SH-SY5Y (cell line): Measurements from ENCODE around the gene TUT7.

ENCODE experiments used
- GATA2 ChIP-seq: IDR thresholded peaks from 2 replicates; pipeline ENCODE4 v1.6.1; 2011; ENCODE audit warnings: mild to moderate bottlenecking, low read depth, low read length
- GATA3 ChIP-seq: IDR thresholded peaks from 2 replicates; pipeline ENCODE4 v1.6.1; 2011; ENCODE audit warnings: low read depth, mild to moderate bottlenecking, low read length, moderate library complexity

The TUT7 gene

GRCh38 chr9:86352440-86353077 is 1.7 kb downstream of the TUT7 start:
- TF ChIP-seq GATA2 (no peak), GATA3 (no peak)

DNA sequence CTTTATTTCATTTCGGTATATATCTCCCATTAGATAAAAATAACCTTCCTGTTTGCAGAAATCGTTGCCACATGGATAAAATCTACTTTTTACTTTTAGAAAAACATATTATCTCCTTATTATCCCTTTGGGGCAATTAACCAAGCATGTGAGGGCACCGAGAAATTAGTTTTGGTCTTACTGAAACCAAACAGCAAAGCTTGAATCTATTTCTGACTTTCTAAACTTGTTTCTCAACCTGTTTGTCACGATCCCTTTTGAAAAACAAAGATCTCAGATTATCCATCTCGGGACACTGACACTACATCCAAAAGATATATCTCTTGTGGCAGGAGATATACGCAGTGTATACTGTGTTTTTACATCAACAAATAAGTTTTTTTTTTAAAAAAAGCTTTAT is 2.3 kb downstream of the TUT7 start:
- TF ChIP-seq GATA3 = no peak
- TF ChIP-seq GATA2 = no peak

DNA sequence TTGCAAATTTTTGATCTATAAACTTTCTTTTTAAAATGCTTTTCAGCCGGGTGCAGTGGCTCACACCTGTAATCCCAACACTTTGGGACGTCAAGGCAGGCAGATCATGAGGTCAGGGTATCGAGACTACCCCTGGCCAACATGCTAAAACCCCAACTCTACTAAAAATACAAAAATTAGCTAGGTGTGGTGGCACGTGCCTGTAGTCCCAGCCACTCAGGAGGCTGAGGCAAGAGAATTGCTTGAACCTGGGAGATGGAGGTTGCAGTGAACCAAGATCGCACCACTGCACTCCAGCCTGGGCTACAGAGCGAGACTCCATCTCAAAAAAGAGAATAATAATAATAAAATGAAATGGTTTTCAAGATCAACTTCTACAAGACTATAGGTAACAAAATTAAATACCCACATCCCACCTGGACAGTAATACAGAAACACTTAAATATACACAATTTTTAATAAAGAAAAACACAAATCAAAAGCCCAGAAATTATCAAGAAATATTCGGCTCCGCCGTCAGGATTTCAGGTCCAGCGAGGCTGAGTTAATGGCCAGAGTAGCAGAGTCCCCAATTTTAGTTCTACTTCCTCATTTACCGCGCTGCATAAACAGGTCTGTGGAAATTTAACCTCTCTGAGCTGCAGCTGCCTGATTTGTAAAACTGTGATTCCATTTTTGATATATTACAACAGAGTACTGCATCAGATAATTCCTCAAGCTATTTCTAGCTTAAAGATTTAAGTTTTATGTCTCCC is 4.0 kb downstream of the TUT7 start:
- TF ChIP-seq GATA2 (no peak), GATA3 (no peak)

DNA sequence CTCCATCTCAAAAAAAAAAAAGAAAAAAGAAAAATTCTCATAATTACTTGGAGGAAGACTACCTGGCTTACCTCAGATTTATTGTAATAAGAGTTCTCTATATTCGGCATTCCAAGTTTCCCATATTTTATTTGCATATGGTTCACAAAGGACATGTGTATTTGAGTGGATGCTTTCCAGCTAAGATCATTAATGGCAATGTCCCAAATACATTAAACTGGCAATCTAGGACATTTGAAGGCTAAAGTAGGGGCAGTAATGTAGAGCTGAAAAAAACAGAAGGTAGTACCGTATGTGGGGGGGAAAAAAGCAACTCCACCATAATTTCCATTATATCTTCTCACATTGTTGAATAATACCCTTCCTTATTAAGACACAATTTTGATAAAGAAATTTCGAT is 4.9 kb downstream of the TUT7 start:
- TF ChIP-seq GATA3 (no peak), GATA2 (no peak)

GRCh38 chr9:86347991-86348390 is 6.2 kb downstream of the TUT7 start:
- TF ChIP-seq GATA2 = no peak
- no peak for TF ChIP-seq GATA3

- TF ChIP-seq GATA3 = no peak
- no peak for TF ChIP-seq GATA2
Measured at GRCh38 chr9:86344818-86345217, 9.4 kb downstream of the TUT7 start.

DNA sequence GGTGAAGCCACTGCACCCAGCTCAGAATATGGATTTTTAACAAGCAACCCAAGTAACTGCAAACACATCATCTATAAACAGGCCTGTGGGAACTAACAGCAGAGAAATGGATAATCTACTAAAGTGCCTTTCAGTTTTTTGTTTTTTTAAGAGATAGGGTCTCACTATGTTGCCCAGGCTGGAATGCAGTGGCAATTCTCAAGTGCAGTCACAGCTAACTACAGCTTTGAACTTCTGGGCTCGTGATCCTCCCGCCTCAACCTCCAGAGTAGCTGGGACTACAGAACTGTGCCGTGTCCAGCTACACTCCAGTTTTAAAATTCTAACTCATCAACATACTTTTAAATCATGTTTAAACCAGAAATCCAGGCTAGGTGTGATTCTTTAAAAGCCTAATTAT is 11.9 kb downstream of the TUT7 start:
- TF ChIP-seq GATA3 = no peak
- no peak for TF ChIP-seq GATA2

DNA sequence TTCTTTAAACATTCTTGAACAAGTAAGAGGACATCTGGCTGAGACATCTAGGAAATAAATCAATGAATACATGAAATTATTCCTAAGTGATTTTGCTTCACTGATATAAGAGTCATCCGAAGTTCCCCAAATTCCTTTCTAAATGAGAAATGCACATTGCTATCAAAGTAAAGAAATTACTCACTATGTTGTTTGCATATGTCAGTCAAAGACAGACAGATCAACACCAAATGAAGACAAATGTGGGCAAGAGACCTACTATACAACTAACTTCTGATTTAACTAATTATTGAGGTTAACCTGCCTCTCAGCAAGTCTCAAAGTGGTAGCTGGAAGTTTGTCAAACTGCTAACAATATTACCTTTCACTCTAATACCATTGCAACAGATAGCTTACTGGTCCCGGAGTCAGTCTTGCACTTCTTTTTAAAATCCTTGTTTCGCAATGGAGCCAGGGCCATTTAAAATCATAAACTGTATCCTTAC is 13.2 kb downstream of the TUT7 start:
- TF ChIP-seq GATA2 = no peak

- TF ChIP-seq GATA3 = no peak
- no peak for TF ChIP-seq GATA2
Measured at GRCh38 chr9:86340356-86341006, 13.7 kb downstream of the TUT7 start.

DNA sequence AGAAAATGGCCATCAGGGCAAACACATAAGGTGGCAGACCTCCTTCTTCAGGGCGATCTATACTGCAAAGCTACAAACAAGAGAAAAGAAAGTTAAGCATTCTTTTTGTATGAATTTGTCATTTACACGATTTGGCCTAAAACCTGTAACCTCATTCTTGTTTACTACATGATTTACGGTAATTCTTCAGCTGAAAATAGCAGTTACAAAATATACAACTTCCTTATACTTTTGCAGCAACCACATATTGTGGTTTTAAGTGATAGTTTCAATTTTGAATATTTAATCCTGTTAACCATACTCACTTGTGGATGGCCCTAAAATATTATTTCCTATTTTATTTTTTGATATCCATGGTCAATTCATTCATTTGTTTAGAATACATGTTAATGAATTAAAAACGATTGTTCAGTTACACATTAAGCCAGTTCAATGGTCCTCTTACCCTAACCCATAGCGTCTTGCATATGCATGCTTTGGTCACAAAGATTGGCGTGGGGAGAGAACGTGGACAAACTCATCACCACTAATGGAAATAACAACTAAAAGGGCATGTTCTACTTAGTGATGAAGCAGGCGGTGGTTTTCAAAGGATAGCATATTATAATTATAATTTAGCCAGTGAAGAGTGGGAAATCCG is 16.6 kb downstream of the TUT7 start:
- no peak for TF ChIP-seq GATA3
- no peak for TF ChIP-seq GATA2

GRCh38 chr9:86336058-86336457 is 18.2 kb downstream of the TUT7 start:
- TF ChIP-seq GATA2 = no peak
- no peak for TF ChIP-seq GATA3

DNA sequence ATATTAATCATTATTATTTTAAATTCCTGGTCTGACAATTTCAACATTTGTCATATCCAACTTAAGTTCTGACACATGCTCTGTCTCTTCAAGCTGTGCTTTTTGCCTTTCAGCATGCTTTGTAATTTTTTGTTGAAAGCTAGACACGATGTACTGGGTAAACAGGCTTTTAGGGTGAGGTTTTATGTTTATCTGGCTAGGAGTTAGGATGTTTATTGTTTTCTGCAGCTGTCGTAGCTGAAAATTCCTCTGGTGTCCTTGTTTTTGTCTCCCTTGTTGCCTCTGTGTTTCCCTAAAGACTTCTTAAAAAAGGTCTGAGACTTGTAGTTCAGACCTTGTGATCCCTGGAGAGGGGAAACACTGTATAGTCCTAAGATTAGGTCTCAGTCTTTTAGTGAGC is 20.6 kb downstream of the TUT7 start:
- TF ChIP-seq GATA2 (no peak), GATA3 (no peak)

DNA sequence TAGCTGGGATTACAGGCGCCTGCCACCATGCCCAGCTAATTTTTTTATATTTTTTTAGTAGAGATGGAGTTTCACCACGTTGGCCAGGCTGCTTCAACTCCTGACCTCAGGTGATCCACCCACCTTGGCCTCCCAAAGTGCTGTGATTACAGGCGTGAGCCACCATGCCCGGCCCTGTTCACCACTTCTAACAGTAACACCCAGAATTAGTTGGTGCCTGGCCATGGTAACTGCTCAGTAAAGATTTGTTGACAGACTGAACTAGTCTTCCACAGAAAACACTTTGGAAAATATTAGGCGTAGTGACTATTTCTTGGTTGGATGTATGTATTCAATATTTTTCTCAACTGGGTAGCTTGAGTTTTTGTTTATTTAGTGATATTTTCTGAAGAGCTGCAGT is 24.0 kb downstream of the TUT7 start:
- no peak for TF ChIP-seq GATA2
- TF ChIP-seq GATA3 = no peak

DNA sequence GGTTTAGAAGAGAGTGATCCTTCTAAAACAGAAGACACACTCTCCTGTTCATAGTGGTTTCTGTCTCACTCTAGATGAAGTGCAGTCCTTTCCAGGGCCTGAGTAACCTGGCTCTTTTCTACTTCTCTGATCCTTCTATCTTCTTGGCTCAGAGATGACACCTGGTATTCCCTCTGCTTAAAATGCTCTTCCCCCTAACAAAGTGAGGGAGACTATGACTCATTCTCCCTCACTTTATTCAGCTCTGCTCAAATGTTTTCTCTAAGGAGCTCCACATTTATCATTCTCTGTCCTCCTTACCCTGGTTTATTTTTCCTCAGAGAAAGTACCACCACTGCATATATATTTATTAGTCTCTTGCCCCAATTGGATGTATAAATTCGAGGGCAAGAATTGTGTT is 24.6 kb downstream of the TUT7 start:
- TF ChIP-seq GATA2 (no peak), GATA3 (no peak)
